ENCODE results near the gene SERTAD2. TPM values are rescaled to one million over a fixed set of nuclear protein-coding genes. Genes with fewer than 3 reads are reported as not detected.

Gene SERTAD2
- total RNA-seq, 1 experiment from 2014 or later = 6.6 TPM

GRCh38 chr2:64587561-64587960 lies 66.2 kb downstream of the SERTAD2 start:
- no peak for DNase-seq (ENCODE audit: low read depth)

- peak; percentile 34 for DNase-seq (ENCODE audit: low read depth)
Observed at GRCh38 chr2:64586883-64587481, 66.7 kb downstream of the SERTAD2 start.

GRCh38 chr2:64586054-64586453 lies 67.7 kb downstream of the SERTAD2 start:
- DNase-seq (ENCODE audit: low read depth) = no peak

- DNase-seq (ENCODE audit: low read depth) = no peak
Observed at GRCh38 chr2:64582774-64583340, 70.9 kb downstream of the SERTAD2 start.

- no peak for DNase-seq (ENCODE audit: low read depth)
Observed at GRCh38 chr2:64581777-64582539, 71.8 kb downstream of the SERTAD2 start.

Other genes starting within 250 kb of the SERTAD2 start
- 1.7 and 3.0 TPM in 2 replicates for gene LGALSL, start 199.8 kb downstream of the SERTAD2 start, total RNA-seq (2014; rRNA removed; shearing (Covaris generic))
- gene AFTPH, start 129.6 kb downstream of the SERTAD2 start, total RNA-seq (2014; rRNA removed; shearing (Covaris generic)) = 12.8 and 15.4 TPM in 2 replicates